ENCODE measurements around the gene AMOTL1.

Gene AMOTL1

DNA sequence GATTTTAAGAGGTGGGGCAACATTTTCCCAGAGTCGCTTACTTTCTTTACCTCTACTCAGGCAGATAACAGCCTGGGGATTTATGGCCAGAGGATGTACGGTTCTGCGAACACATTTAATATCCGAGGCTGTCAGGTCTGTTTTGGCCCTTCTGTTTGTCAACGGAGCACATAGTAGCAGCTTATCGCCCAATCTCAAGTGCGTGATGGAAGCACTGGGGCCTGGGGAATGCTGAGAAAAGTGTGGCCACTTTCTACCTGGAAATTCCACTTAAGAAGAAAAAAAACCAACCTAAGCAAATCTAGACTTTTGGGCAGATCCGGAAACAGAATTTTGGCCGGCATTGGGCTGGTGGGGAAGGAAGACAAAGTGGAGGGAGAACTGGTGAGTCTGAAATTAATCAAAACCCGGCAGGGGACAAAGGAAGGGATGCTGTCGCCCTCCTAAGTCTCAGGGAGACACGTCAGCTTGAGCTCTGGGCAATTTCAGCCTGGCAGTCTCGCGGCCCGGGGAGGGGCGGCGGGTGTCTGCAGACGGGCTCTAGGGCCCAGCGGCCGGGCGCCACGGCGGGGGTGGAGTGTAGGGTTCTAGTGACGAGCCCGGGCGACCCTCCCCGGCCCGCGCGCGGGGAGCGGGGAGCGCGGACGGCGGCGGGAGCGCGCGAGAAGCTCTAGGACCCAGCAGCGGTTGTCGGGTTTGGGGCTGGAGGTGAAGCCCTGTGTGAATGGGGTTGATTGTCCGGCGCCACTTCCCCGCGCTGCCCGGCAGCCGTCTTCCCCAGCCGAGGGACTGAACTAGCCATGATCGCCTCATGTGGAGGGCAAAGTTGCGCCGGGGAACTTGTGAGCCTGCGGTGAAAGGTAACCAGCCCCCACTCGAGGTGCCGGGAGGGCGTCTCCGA, at the start of gene AMOTL1:
Gene AMOTL1, plus strand, starts transcription at position 656 of the 901 bp plus-strand sequence. Its CDS starts 156 bp downstream, at position 812.
- DNase-seq, result peak; percentile 97

DNA sequence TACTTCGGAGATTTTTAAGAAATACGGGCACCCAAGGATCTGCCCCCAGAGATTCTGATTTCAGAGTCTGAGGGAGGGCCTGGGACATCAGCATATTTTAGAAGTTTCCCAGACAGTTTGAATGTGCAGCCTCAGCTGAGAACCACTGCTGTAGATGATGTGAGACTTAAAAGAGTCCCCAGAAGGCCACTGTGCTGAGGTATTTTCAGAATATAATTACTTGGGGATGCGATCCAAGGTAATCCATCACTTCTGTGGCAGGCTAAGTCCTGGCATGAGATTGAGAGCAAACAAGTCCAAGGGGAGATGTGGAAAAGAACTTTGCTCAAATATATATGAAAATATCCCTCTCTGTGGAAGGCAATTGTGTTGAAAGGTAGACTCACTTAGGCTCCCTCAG, 48.3 kb upstream of the AMOTL1 start:
- DNase-seq, result no peak

DNA sequence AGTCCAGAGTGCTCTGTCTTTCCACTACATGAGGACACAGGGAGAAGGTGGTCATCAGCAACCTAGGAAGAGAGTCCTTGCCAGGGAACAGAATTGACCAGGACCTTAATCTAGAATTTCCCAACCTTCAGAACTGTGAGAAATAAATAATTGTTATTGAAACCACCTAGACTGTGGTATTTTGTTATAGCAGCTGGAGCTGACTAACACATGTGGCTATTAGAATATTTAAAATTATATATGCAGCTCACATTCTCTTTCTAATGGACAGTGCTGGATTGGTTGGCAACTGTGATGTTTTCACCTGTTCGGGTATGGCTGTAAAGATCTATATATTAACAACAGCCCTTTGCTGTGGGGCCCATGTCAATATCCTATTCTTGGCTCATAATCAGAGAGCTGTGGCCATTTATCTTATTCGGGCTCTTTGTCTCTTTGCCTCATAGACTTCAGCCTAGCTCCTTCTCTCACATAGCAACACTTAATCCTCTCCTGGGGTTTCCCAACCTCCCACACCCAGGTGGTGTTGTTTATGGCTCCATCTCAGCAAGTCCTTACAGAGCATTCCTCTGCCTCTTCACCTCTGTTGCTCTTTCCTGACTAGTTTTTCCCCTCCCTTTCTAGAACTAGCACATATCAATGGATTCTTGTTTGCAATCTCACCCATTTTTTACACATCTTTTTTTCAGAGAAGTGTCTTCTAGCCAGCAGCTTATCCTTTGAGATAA, 46.4 kb upstream of the AMOTL1 start:
- no peak for DNase-seq

- DNase-seq, result no peak
Observed at GRCh38 chr11:94722735-94723134, 45.4 kb upstream of the AMOTL1 start.

DNA sequence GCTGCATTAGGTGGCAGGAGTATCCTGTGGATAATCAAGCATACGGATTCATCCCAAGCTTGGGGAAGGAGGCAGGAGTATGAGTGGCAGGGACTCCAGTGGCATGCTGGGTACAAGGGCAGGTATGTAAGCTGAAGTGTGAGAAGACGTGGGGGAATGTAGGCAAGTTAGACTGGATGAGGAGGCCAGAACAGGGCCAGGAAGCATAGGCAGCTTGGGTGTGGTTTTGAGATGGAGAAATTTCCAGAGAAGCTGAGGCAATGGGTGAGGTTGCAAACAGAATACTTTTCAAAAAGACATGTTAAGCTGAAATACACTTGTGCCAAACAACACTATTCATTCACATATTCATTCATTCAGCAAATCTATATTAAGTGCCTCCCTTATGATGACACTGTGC, 43.1 kb upstream of the AMOTL1 start:
- no peak for DNase-seq

- DNase-seq, result peak; percentile 61
Observed at GRCh38 chr11:94727819-94728218, 40.3 kb upstream of the AMOTL1 start.

- no peak for DNase-seq
Observed at GRCh38 chr11:94728541-94728940, 39.6 kb upstream of the AMOTL1 start.

- no peak for DNase-seq
Observed at GRCh38 chr11:94728966-94729751, 39.0 kb upstream of the AMOTL1 start.

GRCh38 chr11:94730153-94730552, 38.0 kb upstream of the AMOTL1 start:
- no peak for DNase-seq

DNA sequence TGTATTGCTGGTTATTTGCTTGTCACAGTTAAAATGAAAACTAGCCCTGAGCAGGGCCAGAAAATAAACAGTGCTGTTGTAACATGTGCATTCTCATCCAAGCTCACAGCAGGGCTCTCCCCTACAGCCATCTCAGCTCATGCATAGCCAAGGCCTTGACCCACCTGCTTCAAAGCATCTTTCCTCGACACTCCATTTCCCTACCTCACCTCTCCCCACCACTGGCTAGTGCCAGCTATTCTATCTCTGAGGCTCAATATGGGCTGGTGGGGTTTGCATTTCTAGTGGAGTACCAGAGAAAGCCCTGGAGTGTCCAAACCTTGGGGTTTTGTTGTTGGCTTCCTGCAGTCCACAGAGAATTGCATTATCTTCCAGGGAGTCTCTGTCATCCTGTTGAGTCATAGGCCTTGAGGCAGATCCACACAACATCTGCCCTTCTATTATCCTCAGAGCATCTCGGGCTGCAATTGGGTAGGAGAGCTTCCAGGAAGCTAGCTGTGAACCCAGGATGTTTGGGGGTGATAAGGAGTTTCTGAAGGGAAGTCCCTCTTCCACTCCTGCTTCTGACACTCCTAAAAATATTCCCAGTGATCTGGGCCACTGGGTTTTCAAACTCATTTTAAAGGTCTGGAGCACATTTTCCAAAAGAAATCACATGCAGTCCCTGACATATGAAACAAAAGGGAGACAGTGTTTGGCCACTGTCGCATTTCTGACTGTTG, 36.1 kb upstream of the AMOTL1 start:
- no peak for DNase-seq

- no peak for DNase-seq
Observed at GRCh38 chr11:94732617-94733281, 35.4 kb upstream of the AMOTL1 start.

DNA sequence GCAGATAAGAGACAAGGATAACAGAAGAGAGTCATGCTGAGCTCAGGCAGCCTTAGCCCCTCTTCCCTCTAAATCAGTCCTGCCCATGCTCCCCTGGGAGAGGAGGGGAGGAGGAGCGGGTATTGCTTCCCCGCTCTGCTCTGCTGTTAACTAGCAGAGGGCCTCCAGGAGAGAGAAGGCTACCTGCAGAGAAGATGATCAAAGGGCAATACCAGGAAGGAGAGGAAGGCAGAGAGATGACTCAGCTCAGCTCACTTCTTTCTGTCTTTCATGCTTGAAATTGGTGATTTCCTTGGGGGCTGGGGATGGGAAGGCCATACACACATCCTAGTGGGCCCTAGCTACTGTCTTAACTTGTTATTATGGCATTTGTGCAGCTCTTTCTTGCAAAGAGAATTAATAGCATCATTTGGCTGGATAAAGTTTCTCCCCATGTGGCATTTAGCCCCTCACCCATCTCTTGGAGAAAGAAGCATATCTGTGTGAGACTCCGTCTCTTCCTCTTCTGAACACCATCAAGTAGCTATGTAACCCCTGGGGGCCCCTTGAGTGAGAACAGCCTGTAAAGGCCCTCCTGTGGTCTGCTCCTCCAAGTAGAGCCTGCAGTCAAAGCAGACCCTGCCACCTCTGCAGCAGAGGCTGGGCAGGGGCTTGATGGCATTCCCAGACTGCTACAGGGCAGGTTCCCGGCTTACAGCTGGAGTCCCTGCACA, 33.4 kb upstream of the AMOTL1 start:
- no peak for DNase-seq

DNA sequence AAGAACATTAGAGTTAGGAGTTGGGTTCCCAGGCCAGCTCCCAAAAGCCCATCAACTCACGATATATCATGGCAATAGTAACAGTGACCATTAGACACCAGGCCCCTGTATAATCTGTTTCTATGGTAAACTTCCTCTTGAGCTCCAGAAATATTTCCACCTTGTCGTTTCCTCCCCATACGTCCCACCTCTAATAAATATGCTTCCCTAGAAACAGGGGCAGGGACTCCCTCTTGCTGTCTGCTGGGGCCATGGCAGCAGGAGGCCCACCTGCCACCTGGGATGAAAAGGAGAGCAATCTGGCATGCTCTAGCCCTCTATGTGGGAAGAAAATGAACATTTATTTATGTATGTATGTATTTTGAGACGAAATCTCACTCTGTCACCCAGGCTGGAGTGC, 32.2 kb upstream of the AMOTL1 start:
- no peak for DNase-seq

DNA sequence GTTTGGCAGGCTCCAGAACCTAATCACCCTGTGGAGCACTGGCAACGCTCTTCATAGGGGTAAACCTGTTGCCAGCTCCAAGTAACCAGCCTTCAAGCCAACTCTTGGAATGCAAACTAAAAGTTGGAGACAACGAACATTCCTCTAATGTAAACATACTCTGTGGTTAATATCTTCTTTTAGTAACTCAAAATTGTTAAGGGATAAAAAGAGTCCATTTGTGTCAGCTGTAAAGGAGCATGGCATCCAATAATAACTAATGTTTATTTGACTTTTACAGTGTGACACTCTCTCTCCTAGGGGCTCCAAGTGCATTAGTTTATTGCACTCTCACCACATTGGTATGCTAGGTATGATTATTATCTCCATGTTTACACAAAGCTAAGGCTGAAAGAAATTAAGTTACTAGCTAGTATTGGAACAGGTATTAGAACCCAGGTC, 31.0 kb upstream of the AMOTL1 start:
- no peak for DNase-seq

DNA sequence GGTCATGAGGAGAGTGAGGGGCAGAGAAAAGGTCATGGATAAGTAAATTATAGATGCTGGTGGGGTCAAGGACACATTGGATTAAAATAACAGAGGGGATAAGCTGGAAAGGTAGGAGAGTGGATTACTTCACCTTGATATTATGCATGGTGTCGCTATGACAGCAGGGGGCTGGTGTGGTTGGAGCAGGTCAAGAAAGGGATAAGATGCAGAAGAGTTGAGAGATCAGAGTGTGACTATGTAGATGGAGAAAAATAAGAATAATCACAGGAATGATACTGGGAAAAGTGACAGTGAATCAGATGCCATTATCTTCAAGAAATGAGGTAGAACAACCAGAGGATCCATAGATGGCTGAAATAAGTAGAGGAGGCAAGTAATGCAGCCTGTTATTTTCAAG, 29.4 kb upstream of the AMOTL1 start:
- no peak for DNase-seq

- DNase-seq, result peak; percentile 34
Observed at GRCh38 chr11:94739331-94739730, 28.8 kb upstream of the AMOTL1 start.

GRCh38 chr11:94740083-94741021, 27.8 kb upstream of the AMOTL1 start:
- DNase-seq, result peak; percentile 85

DNA sequence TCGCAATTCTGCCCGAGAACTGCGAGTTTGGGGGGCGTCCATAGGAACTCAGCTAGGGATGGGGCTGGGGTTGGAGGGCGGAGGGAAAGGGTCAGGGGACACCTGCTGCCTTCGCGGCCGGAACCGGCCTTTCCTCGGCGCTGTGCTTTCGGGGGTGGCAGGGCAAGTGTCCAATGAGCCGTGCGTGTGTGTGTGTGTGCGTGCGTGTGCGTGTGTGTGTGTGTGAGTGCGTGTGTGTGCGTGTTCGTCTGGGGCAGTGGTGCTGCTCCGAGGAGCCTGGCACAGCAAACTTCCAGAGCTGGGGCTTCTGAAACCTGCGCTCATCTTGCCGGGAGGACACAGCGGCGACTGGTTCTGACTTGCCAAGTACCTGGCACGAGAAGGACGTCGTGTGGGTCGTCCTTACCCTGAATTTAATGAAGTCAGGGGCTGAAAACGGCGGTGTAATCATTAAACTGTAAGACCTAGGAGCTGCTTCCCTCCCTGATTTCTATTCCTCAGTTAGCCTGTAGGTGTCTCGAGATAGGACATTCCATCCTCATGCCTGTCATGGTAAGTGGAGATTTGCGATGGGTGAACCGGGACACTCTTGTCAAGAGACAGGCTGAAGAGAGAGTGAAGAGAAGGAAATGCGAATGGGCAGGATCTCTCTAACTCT, 27.0 kb upstream of the AMOTL1 start:
- DNase-seq, result peak; percentile 82

DNA sequence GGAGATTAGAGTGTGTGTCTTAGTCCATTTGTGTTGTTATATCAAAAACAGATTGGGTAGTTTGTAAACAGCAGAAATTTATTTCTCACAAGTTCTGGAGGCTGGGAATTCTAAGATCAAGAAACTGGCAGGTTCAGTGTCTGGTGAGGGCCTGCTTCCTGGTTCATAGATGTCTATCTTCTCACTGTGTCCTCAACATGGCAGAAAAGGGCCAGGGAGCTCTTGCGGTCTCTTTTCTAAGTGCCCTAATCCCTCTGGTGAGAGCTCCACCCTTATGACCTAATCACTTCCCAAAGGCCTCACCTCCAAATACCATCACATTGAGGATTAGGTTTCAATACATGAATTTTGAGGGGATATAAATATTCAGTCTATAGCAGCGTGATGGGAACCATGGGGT, 25.5 kb upstream of the AMOTL1 start:
- no peak for DNase-seq

DNA sequence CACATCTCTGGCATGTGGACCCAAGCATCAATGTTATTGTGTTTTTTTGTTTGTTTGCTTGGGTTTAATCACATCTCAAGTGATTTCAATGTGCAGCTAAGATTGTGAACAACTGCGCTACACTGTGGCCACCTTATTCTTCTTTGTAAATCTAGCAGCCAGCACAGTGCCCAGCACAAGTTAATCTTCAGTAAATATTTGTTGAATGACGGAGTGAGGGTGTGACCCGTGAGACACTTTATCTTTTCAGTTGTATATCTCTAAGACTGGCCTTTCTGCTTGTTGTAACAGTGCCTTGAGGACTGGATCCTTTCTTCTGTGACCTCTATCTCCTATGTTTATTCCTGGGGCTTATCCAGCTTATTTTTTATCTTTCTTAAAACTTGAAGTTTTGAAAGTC, 21.4 kb upstream of the AMOTL1 start:
- no peak for DNase-seq

Data from DMS79 treated with DMSO at 0.1 percent for 48 hours (cell line).